SH-SY5Y (cell line): ENCODE results near the gene KCNK6.

Experiments used
- GATA2 ChIP-seq: IDR thresholded peaks from 2 replicates; pipeline ENCODE4 v1.6.1; 2011; ENCODE audit warnings: mild to moderate bottlenecking, low read depth, low read length
- GATA3 ChIP-seq: IDR thresholded peaks from 2 replicates; pipeline ENCODE4 v1.6.1; 2011; ENCODE audit warnings: low read depth, mild to moderate bottlenecking, low read length, moderate library complexity

KCNK6 gene

DNA sequence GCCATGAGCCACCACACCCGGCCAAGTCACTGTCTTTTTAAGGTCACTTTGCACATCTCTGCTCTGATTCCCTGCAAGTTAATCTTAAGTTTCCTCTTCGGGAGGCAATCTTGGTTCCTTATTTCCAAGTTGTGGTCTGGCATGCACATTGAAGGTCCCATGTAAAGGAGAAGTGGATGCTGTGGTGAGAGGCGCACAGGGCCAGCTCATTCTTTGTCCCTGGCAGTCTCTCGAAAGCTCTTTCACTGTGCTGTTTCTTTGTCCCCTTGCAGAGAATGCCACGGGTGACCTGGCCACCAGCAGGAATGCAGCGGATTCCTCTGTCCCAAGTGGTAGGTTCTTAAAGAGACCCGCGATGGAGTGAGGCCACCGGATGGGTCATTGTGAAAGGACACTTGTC, 32.0 kb upstream of the KCNK6 start:
- TF ChIP-seq GATA3 (no peak), GATA2 (no peak)

DNA sequence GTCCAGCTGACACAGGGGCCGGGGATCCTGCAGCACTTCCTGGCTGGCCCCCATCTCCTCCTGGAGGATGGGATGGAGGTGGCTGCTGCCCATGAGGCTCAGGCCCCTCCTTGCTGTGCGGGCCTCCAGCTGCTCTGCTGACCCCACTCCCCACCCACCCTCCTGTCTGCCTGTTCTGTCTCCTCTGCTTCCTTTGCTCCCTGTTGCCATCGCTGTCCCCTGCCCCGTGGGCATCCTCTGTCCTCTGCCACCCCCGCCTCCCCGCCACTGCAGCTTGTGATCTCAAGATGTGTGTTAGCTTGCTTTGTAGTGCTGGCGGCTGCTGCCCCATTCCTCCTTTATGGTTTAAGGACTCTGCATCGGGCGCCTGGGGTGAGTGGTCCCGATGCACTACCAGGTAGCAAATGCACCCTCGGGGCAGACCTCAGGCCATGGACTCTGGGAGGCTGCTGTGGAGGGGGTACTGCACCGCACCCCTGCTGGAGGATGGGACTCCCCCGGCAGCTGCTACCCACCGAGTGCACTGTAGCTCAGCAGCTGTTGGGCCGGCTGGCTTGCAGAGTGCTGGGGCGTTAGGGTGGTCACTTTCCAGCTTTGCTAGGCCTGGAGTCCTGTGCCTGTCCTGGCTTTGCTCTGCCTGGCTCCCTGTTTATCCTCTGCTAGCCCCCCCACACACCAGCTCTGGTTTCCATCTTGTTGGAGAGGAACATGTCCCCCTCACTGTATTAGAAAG, 31.4 kb upstream of the KCNK6 start:
- TF ChIP-seq GATA2: no peak
- no peak for TF ChIP-seq GATA3

DNA sequence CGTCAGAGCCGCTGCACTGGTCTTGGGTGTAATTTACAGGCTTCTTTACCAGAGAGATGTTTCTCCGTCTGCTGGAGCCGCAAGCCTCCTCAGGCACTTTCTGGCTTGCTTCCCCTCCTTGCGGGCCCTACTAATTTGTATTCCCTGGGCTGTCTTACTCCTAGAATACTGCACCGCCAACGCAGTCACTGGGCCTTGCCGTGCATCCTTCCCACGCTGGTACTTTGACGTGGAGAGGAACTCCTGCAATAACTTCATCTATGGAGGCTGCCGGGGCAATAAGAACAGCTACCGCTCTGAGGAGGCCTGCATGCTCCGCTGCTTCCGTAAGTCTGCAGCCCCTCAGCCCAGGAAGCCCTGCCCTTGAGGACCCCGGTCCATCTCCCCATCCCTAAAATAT, 29.7 kb upstream of the KCNK6 start:
- no peak for TF ChIP-seq GATA2
- no peak for TF ChIP-seq GATA3

DNA sequence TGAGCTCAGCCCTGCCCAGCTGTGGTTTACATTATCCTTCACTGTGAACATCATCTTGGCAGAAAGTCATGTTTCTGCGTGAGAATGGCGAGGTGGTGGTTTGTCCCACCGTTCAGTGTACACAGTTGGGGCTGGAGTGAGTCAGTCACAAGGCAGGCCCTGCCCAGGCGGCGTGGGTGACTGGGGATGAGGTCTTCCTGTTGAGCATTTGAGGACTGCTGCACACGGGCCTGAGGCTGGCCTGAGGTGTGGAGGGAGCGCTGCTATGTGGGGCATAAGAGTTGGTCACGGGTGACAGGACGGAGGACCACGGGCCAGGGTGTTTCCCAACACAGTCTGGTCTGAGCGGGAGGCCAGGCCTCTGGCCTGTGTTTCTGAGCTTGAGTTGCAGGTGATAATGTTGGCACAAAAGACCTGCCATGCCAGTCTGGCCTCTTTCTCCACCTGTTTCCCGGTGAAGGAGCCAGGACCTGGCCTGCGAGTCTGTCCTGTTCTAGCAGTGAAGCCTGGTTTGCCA, 29.0 kb upstream of the KCNK6 start:
- no peak for TF ChIP-seq GATA3

DNA sequence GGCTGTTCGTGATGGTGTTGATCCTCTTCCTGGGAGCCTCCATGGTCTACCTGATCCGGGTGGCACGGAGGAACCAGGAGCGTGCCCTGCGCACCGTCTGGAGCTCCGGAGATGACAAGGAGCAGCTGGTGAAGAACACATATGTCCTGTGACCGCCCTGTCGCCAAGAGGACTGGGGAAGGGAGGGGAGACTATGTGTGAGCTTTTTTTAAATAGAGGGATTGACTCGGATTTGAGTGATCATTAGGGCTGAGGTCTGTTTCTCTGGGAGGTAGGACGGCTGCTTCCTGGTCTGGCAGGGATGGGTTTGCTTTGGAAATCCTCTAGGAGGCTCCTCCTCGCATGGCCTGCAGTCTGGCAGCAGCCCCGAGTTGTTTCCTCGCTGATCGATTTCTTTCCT, 27.8 kb upstream of the KCNK6 start:
- TF ChIP-seq GATA2: no peak
- TF ChIP-seq GATA3: no peak

DNA sequence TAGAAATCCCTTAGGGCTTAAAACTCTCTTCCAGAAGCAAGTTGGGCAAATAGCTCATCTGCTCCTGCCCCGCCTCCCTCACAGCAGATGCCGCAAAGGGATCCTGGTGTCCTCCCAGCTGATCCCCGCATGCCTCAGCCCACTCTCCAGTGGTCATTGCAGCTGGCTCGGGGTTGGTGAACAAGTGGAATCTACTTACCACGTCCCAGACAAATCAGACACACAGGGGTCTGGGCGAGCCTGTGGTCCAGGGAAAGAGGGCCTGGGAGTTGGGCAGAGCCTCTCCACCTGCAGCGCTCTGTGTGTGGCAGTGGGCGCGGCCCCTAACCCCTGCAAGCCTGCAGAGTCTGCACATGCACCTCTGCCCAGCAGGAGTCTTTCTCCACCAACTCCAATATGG, 26.4 kb upstream of the KCNK6 start:
- no peak for TF ChIP-seq GATA2
- no peak for TF ChIP-seq GATA3

DNA sequence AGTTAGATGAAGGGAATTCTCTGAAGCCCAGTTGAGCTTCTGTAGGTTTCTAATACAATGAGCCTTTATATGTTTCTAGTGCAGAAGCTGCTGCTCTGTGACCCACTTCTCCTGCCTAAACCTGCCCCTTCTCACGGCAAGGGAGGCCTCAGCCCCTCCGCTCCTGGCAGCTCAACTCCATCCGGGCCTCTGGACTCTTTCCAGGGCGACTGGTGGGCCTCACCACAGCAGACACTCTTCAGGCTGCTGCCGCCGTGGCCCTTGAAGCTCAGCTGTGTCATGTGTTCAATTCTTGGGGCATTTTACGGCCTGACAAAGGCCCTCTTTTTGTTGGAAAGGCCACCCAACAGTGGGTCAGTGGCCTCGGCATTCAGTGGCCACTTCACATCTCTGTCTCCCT, 25.6 kb upstream of the KCNK6 start:
- no peak for TF ChIP-seq GATA2
- no peak for TF ChIP-seq GATA3

DNA sequence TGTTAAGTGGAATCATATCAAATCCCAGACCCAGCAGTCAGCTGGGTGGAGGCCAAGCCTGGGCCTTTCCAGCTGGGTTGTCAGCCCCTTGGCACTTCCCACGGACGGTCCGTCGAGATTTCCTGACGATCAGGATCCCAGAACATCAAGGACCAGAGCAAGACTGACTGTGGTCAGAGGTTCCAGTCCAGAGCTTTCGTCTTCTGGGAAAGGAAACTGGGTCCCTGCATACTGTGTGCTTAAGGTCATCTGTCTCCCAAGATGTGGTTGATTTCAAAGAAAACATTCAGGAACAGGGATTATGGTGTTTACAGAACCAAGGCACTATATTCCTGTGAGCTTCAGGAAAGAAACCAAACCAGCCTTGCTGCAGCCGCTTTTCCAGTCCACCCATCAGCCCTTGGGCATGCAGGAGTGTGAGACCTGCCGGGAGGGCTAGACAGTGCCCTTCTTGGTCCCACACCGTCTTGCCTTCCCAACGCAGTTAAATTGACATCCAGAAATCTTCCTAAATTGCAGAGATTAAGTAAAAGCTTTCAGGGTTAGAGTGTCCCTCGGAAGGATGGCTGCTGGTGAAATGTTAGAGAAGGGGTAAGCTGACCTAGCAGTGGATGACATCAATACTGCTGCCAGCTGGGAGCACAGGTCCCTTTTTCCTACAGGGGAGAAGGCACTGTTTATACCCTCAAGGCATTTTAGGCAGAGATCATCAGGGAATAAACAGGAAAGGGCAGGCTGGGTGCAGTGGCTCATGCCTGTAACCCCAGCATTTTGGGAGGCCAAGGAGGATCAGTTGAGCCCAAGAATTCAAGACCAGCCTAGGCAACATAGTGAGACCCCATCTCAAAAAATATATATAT, 20.6 kb upstream of the KCNK6 start:
- TF ChIP-seq GATA2: no peak
- TF ChIP-seq GATA3: no peak

DNA sequence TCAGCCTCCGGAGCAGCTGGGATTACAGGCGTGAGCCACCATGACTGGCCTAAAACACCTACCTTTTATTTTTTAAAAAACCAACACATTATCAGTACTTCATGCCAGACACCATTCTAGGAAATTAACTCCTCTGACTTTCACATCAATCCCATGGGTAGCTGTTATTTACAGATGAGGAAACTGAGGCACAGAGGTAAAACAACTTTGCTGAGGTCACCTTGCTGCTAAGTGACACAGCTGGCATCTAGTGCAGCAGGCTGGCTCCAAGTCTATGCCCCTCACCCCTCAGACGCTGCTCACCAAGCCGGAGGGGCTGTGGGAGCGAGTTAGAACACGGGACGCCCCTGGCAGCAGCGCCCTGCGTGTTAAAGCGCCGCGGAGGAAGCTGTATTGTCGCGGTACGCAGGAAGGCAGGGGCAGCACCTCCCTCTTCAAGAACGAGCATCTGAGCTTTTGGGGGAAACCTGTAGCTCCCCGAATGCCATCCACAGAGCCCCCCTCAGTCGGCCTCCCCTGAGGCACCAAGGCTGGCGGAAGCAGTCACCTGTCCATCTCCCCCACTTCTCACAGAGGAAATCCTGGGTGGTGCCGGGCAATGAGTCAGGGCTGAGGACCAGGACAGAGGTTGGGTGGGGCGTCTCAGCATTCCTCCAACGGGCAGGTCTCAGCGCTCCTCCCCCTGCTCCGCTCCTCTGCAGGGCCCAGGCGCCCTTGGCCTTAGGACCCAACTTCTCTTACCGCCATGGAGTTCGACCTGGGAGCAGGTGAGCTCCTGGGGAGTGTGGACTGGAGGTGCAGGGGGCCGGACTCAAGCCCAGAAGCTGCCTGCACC, 15.9 kb upstream of the KCNK6 start, which contains the start of gene C19orf33:
Gene C19orf33, plus strand, starts transcription at position 735 of the 835 bp plus-strand sequence. Its CDS starts 11 bp downstream, at position 746.
- TF ChIP-seq GATA2: no peak
- no peak for TF ChIP-seq GATA3

DNA sequence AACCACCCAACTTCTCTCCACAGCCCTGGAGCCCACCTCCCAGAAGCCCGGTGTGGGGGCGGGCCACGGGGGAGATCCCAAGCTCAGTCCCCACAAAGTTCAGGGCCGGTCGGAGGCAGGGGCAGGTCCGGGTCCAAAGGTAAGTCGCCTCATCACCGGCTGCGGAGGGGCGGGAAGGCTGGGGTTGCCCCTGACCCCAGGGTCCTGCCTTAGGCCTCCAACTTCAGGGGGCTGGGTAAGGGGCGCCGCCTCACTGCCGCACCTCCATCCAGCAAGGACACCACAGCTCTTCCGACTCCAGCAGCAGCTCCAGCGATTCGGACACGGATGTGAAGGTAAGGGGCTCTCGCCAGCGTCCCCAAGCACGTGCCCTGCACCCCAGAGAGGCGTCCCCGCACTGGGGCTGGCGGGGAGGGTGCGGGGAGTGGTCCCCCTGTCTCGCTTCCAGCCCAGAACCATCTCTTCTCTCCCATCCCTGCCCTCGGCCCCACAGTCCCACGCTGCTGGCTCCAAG, 15.2 kb upstream of the KCNK6 start:
- TF ChIP-seq GATA3 (no peak), GATA2 (no peak)

DNA sequence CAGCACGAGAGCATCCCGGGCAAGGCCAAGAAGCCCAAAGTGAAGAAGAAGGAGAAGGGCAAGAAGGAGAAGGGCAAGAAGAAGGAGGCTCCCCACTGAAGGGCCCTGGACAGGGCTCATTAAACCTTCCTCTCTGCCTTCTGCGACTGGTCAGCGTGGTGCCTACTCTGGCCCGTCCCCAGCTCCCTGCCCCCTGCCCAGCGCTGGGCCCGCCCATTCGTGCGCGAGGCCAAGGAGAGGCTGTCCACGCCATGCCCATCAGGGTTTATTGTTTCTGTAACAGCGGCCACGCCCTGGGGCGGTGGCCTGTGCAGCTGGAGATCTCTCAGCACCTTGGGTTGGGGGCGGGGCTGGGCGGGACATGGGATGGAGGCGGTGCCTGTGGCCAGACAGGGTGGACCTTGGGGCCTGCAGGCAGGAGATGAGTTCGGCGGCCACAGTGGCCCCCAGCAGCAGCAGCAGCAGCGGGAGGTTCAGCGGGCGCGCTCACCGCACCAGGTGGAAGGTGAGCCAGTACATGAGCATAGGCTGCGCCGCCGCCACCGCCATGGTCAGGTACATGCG, 14.7 kb upstream of the KCNK6 start:
- TF ChIP-seq GATA2 (no peak), GATA3 (no peak)

DNA sequence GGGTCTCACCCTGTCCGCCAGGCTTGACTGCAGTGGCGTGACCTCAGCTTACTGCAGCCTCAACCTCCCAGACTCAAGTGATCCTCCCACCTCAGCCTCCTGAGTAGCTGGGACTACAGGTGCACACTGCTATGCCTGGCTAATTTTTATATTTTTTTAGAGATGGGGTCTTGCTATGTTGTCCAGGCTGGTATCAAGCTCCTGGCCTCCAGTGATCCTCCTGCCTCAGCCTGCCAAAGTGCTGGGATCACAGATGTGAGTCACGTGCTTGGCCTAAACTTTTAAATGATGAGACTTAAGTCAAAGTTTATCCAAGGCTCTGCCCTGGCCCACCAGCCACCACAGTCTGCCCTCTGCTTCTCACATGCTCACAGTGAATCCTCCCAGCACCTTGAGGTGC, 13.4 kb upstream of the KCNK6 start:
- TF ChIP-seq GATA2 (no peak), GATA3 (no peak)

DNA sequence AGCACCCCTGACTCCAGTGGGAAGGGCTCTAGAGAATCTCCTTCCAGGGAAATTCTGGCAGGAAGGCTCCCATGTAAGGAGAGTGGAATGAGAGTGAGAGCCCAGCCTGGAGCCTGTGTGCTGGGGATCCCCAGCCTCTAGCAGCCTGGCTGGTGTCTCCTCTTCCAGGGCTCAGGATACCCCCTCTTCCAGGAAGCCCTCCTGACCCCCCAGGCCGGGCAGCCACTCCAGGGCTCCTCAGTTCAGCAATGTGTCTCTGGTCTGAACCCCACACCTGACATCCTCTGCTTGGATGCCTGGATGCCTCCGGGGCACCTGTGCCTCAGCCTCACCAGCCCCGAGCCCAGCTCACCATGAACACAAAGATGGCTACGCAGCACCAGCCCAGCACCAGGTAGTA, 12.6 kb upstream of the KCNK6 start:
- no peak for TF ChIP-seq GATA2
- no peak for TF ChIP-seq GATA3
